Nephron (organoid): ENCODE data around the gene MSL2.
"Not testable (repeated sequence)": the region's sequence is repeated elsewhere in the genome, so short reads cannot be mapped to it uniquely, and the experiment has no call there.

Source experiments
- H3K27ac Mint-ChIP-seq, 3 experiments: 2 replicates each; pipeline ENCODE4 v1.8.0; 2020; ENCODE audit warnings: mixed read lengths in 3 of 3, mild to moderate bottlenecking in 2 of 3, moderate library complexity in 1 of 3
- H3K27me3 Mint-ChIP-seq: 2 replicates; pipeline ENCODE4 v1.8.0; 2021; ENCODE audit warnings: low read depth, mild to moderate bottlenecking, moderate library complexity, mixed read lengths
- H3K36me3 Mint-ChIP-seq: 2 replicates; pipeline ENCODE4 v1.8.0; 2020; ENCODE audit warnings: low read depth, mixed read lengths
- H3K4me1 Mint-ChIP-seq: 2 replicates; pipeline ENCODE4 v1.8.0; 2020; ENCODE audit warnings: mixed read lengths
- H3K4me3 Mint-ChIP-seq, 3 experiments: 2 replicates each; pipeline ENCODE4 v1.8.0; 2020; ENCODE audit warnings: mild to moderate bottlenecking in 3 of 3, mixed read lengths in 3 of 3, moderate library complexity in 2 of 3
- H3K9me3 Mint-ChIP-seq: 2 replicates; pipeline ENCODE4 v1.8.0; 2020; ENCODE audit warnings: mixed read lengths
- CTCF ChIP-seq, 3 experiments: fragments of 200-600 bp; sonication (generic); IDR thresholded peaks; one replicate each; pipeline ENCODE4 v1.5.0; 2021; ENCODE audit warnings: antibody characterized with exemption in 3 of 3; ENCODE audit not compliant: unreplicated experiment in 3 of 3

Gene MSL2

DNA sequence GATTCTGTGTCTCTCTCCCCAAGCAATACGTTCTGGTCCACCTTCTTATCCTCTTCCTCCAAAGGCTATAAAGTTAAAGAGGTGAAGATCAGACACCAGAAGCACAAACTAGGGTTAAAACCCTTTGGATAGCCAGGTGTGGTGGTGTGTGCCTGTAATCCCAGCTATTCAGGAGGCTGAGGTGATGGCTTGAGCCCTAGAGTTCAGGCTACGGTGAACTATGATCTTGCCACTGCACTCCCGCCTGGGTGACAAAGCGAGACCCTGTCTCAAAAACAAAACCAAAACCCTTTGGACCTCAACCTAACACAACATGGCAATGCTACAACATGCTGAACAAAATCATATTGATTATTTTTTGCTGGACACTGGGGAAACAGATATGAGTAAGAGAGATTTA is 43.2 kb downstream of the MSL2 start:
- H3K27me3 Mint-ChIP-seq = no peaks in the 10 kb centered on the region
- no peak for TF ChIP-seq CTCF (IDR thresholded peaks at IDR 0.05; ENCODE audit: unreplicated experiment in 3 of 3)
- H3K4me3 Mint-ChIP-seq = no peak overlapping the region
- H3K27ac Mint-ChIP-seq = no peak overlapping the region
- H3K36me3 Mint-ChIP-seq = peaks cover 40% of the 10 kb centered on the region
- H3K4me1 Mint-ChIP-seq = peaks cover 14% of the 10 kb centered on the region
- H3K9me3 Mint-ChIP-seq = no peaks in the 10 kb centered on the region

GRCh38 chr3:136152176-136152843 is 43.8 kb downstream of the MSL2 start:
- Mint-ChIP-seq H3K4me1 (peaks cover 14% of the 10 kb centered on the region), H3K36me3 (peaks cover 41% of the 10 kb centered on the region), H3K9me3 (no peaks in the 10 kb centered on the region), H3K27me3 (no peaks in the 10 kb centered on the region), H3K27ac (no peak overlapping the region), H3K4me3 (no peak overlapping the region)
- no peak for TF ChIP-seq CTCF (IDR thresholded peaks at IDR 0.05; ENCODE audit: unreplicated experiment in 3 of 3)

- Mint-ChIP-seq H3K27me3 (no peaks in the 10 kb centered on the region), H3K4me3 (no peak overlapping the region), H3K36me3 (peaks cover 41% of the 10 kb centered on the region), H3K27ac (no peak overlapping the region), H3K9me3 (no peaks in the 10 kb centered on the region), H3K4me1 (peaks cover 14% of the 10 kb centered on the region)
- no peak for TF ChIP-seq CTCF (IDR thresholded peaks at IDR 0.05; ENCODE audit: unreplicated experiment in 3 of 3)
Measured at GRCh38 chr3:136151219-136151618, 44.9 kb downstream of the MSL2 start.

GRCh38 chr3:136149667-136150066 is 46.5 kb downstream of the MSL2 start:
- H3K27me3 Mint-ChIP-seq = no peaks in the 10 kb centered on the region
- no peaks in the 10 kb centered on the region for H3K9me3 Mint-ChIP-seq
- peaks cover 53% of the 10 kb centered on the region for H3K36me3 Mint-ChIP-seq
- no peak for TF ChIP-seq CTCF (IDR thresholded peaks at IDR 0.05; ENCODE audit: unreplicated experiment in 3 of 3)
- H3K4me3 Mint-ChIP-seq = no peak overlapping the region
- H3K27ac Mint-ChIP-seq = no peak overlapping the region
- peaks cover 14% of the 10 kb centered on the region for H3K4me1 Mint-ChIP-seq

DNA sequence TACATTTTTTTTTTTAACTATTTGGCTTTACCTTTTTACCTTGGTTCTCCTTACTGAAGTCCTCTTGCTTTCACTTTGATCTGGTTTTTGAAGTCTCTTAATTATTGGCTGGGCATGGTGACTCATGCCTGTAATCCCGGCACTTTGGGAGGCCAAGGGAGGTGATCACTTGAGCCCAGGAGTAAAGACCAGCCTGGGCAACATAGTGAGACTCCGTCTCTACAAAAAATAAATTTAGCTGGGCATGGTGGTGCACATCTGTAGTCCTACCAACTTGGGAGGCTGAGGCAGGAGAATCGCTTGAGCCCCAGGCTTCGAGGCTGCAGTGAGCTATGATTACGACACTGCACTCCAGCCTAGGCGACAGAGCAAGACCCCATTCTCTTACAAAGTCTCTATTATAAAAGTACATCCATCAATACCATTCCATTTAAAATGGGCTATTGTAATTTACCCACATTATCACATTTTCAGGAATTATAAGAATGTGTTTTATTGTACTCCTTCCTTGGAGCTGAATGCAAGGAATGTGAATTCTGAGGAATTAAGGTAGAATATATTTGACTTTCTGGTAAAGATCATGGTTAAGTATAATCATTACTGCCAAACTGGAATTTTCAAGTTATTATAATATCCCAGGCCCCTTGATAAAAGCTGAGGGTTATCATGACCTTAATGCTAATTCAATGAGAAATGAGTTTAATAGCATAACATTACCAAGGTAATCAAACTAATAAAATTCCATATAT is 49.0 kb downstream of the MSL2 start:
- Mint-ChIP-seq H3K27ac (no peak overlapping the region), H3K4me3 (no peak overlapping the region), H3K27me3 (no peaks in the 10 kb centered on the region)

DNA sequence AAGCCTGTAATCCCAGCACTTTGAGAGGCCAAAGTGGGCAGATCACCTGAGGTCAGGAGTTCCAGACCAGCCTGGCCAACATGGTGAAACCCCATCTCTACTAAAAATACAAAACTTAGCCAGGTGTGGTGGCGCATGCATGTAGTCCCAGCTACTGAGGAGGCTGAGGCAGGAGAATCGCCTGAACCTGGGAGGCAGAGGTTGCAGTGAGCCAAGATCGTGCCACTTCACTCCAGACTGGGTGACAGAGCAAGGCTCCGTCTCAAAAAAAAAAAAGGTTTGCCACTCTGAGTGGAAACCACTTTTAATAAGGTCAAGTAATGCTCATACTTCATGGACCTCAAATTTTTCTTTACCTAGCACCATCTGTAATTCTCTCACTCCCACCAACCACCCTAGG is 51.7 kb downstream of the MSL2 start:
- H3K4me1 Mint-ChIP-seq, H3K27ac Mint-ChIP-seq, H3K9me3 Mint-ChIP-seq, H3K27me3 Mint-ChIP-seq, H3K4me3 Mint-ChIP-seq: not testable (repeated sequence)
- peaks cover 39% of the 10 kb centered on the region for H3K36me3 Mint-ChIP-seq

More for the DNA sequence above, 49.0 kb downstream of the MSL2 start:
- no peaks in the 10 kb centered on the region for H3K9me3 Mint-ChIP-seq
- H3K36me3 Mint-ChIP-seq = peaks cover 49% of the 10 kb centered on the region
- peaks cover 10% of the 10 kb centered on the region for H3K4me1 Mint-ChIP-seq
- TF ChIP-seq CTCF (IDR thresholded peaks at IDR 0.05; ENCODE audit: unreplicated experiment in 3 of 3) = no peak
